GM13976 (cell line): ENCODE data around the gene PLD4.
"Not testable (repeated sequence)": the region's sequence is repeated elsewhere in the genome, so short reads cannot be mapped to it uniquely, and the experiment has no call there.

Experiments
- DNase-seq: peaks from one replicate; pipeline ENCODE4 v3.0.0; 2012; ENCODE audit warnings: low spot score
- CTCF ChIP-seq: IDR thresholded peaks from 2 replicates; pipeline ENCODE4 v1.5.1; 2012; ENCODE audit warnings: borderline replicate concordance, mild to moderate bottlenecking; ENCODE audit not compliant: insufficient read depth; ENCODE audit errors: extremely low read depth, missing control alignments, control extremely low read depth
- in situ Hi-C: fragments of 300-500 bp; cut with MboI; formaldehyde crosslinking; loops from one replicate; pipeline ENCODE4 v1.12.0; 2022; ENCODE audit warnings: low sequenced_read_pairs, mixed read lengths, inconsistent platforms; ENCODE audit not compliant: unreplicated experiment

The PLD4 gene

DNA sequence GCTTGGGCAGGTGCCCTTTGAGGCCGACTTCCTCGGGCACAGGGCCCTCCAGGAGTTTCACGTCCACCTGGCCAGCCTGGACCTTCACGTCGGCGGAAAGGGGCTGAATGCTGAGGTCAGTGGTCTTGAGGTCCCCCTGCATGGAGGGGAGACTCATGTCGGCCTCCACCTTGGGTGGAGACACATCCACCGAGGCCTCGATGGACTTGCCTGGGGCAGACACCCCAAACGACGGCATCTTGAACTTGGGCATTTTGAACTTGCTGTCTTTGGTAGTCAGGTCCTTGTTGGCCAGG, 24.0 kb downstream of the PLD4 start:
- in situ Hi-C loops, result no loop called here
- no peak for DNase-seq
- TF ChIP-seq CTCF, result no peak

DNA sequence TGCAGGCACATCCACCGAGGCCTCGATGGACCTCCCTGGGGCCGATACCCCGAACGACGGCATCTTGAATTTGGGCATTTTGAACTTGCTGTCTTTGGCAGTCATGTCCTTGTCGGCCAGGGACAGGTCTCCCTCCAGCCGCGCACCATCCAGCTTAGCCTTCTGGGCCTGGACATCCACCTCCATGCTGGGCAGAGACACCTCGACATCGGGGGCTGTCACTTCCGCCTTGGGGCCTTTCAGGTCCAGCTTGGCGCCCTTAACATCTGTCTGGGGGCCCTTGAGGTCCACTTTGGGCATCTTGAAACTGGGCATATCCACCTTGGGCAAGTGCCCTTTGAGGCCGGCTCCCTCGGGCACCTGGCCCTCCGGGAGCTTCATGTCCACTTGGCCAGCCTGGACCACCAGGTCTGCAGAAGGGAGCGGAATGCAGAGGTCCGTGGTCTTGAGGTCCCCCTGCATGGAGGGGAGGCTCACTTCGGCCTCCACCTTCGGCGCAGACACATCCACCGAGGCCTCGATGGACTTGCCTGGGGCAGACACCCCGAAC, 24.8 kb downstream of the PLD4 start:
- DNase-seq, in situ Hi-C loops: not testable (repeated sequence)

- DNase-seq, result no peak
- no peak for TF ChIP-seq CTCF
- in situ Hi-C loops, result no loop called here
Measured at GRCh38 chr14:104950021-104950420, 25.3 kb downstream of the PLD4 start.

DNA sequence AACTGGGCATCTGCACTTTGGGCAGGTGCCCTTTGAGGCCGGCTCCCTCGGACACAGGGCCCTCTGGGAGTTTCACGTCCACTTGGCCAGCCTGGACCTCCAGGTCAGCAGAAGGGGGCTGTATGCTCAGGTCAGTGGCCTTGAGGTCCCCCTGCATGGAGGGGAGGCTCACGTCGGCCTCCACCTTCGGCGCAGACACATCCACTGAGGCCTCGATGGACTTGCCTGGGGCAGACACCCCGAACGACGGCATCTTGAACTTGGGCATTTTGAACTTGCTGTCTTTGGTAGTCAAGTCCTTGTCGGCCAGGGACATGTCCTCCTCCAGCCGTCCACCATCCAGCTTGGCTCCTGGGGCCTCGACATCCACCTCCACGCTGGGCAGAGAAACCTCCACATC, 26.0 kb downstream of the PLD4 start:
- in situ Hi-C loops, DNase-seq: not testable (repeated sequence)

DNA sequence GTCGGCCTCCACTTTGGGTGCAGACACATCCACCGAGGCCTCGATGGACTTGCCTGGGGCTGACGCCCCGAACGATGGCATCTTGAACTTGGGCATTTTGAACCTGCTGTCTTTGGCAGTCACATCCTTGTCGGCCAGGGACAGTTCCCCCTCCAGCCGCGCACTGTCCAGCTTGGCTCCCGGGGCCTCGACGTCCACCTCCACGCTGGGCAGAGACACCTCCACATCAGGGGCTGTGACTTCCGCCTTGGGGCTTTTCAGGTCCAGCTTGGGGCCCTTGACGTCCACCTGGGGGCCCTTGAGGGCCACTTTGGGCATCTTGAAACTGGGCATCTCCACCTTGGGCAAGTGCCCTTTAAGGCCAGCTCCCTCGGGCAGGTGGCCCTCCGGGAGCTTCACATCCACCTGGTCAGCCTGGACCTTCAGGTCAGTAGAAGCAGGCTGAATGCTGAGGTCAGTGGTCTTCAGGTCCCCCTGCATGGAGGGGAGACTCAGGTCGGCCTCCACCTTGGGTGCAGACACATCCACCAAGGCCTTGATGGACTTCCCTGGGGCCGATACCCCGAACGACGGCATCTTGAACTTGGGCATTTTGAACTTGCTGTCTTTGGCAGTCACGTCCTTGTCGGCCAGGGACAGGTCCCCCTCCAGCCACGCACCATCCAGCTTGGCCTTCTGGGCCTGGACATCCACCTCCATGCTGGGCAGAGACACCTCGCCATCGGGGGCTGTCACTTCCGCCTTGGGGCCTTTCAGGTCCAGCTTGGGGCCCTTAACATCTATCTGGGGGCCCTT, 27.4 kb downstream of the PLD4 start:
- DNase-seq, in situ Hi-C loops: not testable (repeated sequence)

- DNase-seq, result no peak
- in situ Hi-C loops, result no loop called here
- no peak for TF ChIP-seq CTCF
Measured at GRCh38 chr14:104953097-104953496, 28.4 kb downstream of the PLD4 start.

- in situ Hi-C loops, result no loop called here
- TF ChIP-seq CTCF, result no peak
- no peak for DNase-seq
Measured at GRCh38 chr14:104953896-104954656, 29.4 kb downstream of the PLD4 start.

- TF ChIP-seq CTCF, result no peak
- no peak for DNase-seq
- in situ Hi-C loops, result no loop called here
Measured at GRCh38 chr14:104954746-104955395, 30.2 kb downstream of the PLD4 start.
